GM12892 (cell line): ENCODE data around the gene HMGCS2.

Experiments
- POLR2A ChIP-seq: IDR thresholded peaks from 2 replicates; pipeline ENCODE4 v1.6.1; 2011; ENCODE audit warnings: low read depth, low read length, control low read depth
- POLR2AphosphoS5 ChIP-seq: IDR thresholded peaks from 2 replicates; pipeline ENCODE4 v1.6.1; 2011; ENCODE audit warnings: low read depth, low read length, control low read depth
- TAF1 ChIP-seq: IDR thresholded peaks from 2 replicates; pipeline ENCODE4 v1.6.1; 2011; ENCODE audit warnings: low read depth, mild to moderate bottlenecking, control low read depth, low read length, borderline replicate concordance

DNA sequence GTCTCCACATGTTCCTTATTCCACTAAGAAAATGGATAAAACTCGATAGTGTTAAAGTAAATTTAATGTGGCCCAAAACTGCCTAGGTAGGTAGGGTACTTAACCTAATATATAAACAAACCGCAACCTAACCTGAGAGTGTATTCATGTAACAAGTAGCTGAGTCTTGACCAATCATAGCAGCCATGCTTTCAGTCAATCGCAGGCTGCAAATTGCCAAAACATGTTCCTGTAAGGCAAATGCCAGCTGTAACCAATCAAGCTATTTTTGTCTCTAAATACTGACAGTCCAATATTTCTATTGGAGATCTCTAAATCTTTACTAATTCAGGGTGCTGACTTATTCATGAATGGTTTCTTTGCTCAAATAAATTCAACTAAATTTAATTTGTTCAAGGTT is 3.1 kb upstream of the HMGCS2 start:
- TF ChIP-seq POLR2AphosphoS5 (no peak), POLR2A (no peak), TAF1 (no peak)
